GM10847 (cell line): ENCODE results near the gene EFR3B.

Experiments used
- POLR2A ChIP-seq: IDR thresholded peaks from 2 replicates; pipeline ENCODE4 v1.6.1; 2011; ENCODE audit not compliant: insufficient read length; ENCODE audit errors: extremely low read depth

Gene EFR3B

DNA sequence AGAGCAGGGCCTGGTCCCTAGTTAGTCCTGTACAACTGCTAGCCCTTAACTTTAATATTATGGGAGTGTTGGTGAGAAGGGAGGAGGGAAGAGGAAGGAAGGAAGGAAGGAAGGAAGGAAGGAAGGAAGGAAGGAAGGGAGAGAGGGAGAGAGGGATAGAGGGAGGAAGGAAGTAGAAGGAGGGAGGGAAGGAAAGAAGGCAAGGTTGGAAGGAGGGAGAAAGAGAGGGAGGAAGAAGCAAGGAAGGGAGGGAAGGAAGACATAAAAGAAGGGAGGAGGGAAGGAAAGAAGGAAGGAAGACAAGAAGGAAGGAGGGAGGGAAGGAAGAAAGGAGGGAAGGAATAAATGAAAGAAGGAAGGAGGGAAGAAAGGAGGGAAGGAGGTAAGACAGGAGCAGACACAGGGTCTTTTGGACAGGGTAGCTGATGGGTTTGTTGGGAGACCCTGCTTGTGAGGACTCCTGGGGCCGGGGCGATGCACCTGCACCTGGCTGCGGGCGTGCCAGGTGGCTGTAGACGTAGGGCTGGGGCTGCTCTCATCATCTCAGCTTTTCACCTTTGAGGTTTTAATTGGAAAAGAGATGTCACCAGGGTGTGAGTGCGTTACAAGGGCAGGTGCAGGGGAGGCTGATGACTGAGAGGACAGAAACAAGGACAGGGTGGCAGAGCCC is 132.5 kb downstream of the EFR3B start:
- no peak for TF ChIP-seq POLR2A

DNA sequence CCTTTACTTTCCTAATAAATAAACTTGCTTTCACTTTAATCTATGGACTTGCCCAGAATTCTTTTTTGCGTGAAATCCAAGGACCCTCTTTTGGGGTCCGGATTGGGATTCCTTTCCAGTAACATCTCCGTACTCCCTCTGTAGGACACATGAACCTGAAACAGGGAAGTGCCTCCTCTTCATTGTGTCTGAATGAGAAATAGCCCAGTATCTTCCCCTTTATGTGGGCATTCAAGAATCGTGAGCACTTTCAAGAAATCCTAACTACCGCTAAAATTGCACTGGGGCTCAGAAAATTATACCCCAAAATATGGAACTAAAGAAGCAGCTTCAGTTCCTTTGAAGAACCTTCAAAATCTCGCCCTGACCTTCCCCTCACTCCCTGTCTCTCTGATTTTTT is 134.3 kb downstream of the EFR3B start:
- no peak for TF ChIP-seq POLR2A

DNA sequence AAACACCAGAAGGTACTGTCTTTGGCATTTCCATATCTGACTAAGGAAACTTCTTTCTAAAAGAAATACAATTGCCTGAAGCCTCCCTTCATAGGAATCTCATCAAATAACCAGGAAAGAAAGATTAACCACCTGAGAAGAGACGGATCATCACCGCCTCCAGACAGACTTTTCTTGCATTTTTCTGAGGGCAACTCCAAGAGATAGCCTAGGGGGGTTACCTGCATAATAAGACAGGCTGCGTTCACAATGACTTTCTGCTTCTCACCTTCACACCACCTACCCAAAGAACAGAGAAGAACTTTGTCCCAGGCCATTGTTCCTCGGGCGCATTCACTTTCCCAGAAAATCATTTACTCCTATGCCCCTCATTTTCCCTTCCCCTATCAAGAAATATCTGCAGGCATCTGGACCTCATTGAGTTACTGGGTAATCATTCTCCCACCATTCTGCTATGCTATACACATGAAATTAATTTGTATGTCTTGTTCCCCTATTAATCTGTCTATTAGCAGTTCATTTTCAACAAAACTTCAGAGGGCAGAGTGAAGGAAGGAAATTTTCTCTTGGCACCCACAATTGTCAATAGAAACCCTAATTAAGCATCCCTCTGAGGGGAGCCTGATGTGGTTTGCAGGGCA is 134.8 kb downstream of the EFR3B start:
- no peak for TF ChIP-seq POLR2A

DNA sequence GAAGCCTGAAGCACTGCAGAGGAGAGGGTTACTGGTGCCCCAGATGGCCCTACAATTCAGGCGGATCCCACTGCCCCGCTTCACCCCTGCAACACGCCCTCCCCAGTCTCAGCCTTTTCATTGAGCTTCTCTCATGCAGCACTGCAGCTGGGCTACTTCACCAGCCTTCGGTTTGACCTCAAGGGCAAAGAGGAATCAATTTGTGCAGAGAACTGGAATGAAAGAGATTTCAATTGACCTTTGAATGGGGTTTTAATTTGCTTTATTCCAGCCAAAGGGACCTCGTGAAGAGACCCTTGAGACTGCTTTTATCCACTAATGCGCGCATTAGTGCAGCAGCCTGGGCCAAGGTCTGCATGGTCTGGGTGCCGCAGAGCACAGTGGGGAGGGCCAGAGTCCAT is 135.3 kb downstream of the EFR3B start:
- TF ChIP-seq POLR2A, result no peak

DNA sequence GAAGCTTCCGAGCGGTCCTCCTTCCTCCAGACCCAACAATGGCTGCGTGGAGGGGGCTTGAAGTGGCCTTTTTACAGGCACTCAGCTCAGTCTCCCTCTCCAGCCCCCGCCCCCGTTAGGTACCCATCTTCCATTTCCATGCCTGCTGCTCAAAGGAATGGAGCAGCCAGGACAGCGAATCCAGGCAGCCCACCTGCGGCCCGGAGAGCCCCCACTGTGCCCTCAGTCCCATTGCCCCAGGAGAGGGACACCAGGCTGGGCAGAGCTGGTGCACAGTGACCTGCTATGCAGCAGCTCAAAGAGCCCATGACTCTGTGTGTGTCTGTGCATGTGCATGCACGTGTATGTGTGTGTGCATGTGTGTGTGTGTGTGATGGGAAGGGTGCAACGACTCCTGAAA is 137.1 kb downstream of the EFR3B start:
- no peak for TF ChIP-seq POLR2A

DNA sequence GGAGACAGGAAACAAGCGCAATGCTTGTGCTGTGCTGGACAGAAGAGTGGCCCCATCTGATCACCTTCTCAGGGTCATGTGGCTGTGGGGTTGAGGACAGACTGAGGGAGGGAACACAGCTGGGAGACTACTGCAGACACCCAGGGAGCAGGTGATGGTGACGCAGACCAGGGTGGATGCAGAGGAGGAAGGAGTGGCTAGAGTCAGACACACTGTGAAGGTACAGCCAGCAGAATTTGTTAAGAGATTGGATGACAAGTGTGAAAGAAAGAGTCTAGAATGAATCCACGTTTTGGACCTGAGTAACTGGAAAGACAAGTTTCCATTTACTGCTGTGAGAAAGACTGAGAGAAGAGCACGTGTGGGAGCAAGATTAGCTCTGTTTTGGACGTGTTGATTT is 142.4 kb downstream of the EFR3B start:
- no peak for TF ChIP-seq POLR2A

DNA sequence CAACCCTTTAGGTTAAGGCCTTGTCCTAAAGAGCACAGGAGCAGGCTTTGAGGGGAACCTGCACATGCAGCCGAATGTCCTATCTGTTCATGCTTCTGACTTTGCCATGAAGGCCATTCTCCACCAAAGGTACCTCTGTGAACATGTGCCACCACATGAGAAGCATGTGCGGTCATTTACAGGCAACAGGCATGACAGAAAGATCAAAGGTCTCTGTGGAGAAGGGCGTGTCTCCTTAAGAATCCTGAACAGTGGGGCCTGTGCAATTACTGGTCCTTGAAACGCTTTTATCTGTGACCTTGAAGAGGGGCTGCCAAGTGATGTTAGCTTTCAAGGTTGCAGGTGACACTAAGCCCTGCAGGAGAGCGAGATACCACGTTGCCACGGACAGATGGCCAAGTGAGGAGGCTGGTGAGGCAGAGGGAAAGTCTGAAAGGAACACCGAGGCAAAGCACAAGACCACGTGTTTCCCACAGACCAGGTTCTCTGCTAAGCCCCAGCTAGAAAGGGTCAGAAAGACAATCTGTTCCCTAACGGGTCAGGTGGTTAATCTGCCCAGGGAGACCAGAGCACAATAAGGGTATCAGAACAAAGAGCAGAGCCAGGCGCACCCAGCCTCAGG is 146.0 kb downstream of the EFR3B start:
- TF ChIP-seq POLR2A, result no peak

DNA sequence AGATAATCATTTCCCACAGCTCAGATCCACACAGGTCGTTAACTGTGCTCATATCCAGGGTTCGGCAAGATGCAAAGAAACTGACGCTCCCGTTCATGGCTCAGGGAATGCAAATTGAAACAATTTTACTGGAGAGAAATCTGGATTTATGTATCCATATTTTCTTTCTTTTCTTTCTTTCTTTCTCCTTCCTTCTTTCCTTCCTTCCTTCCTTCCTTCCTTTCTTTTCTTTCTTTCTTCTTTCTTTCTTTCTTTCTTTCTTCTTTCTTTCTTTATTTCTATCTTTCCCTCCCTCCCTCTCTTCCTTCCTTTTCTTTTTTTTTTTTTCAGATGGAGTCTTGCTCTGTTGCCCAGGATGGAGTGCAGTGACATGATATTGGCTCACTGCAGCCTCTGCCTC is 146.5 kb downstream of the EFR3B start:
- no peak for TF ChIP-seq POLR2A

DNA sequence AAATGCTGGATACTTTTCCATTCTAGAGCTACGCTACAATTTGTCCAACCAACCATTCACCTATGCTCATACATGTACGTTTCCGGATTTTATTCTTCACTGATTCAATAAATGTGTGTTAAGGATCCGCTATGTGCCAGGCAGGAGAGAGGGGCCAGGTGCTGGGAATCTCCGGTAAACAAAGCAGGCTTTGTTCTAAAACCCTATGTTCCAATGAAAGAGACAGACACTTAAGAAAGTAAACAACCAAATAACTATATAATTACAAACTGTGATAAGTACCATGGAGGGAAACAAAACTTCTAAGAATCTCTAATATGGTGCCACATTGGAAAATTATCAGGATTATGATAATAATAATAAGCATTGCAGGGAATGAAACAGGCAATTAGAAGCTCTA is 148.7 kb downstream of the EFR3B start:
- no peak for TF ChIP-seq POLR2A

DNA sequence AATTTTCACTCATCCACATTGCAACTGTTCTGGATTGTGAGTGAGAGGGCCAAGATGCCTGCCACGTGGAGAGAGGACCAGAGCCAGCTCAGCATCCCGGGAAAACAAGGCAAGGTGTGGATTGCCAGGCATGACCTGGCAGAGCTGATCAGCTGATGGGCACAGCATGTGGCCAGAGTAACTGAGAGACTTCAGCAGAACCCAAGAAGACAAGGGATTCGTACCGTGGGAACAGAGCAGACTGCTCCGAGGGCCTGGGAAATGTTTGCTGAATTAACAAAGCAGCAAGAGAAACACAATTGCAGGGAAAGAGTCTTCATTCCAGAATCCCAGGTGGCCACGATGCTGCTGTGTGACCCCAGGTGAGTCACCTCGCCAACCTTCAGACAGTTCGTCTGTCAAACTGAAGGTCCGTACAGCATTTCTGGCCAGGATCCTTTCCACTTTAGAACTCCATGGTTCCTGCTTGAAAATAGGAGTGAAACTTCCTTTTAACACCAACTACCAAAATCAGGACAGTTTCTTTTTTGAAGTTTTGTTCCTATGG is 152.8 kb downstream of the EFR3B start:
- TF ChIP-seq POLR2A, result no peak

DNA sequence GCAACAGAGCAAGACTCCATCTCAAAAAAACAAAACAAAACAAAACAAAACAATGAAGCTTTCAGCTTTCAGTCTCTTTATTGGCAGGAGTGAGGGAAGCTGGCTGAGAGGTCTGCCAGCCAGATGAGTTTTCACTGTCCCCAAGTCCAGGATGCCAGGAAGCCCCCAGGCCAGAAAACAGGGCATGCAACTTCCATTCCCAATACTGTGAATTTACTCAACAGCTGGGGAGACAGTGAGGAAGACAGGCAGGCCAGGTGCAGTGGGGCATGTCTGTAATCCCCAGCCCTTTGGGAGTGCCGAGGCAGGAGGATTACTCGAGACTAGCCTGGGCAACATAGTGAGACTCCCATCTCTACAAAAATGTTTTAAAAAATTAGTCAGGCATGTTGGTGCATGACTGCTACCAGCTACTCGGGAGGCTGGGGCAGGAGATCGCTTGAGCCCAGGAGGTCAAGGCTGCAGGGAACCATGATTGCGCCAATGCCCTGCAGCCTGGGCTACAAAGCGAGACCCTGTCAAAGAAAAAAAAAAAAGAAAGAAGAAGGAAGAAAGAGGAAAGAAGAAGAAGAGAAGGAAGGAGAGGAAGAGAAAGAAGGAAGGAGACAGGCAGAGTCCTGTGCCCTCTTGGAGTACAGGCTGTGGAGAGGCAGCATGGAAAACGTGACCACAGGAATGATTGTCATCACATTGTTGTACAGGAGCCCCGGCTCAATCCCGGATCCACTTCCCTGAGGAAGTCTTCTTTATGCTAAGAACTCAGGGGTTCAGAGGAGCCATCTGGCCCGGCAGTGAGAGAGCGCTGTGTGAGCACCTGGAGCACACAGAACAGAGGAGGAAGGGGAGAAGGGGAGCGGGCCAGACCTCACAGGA is 155.7 kb downstream of the EFR3B start:
- no peak for TF ChIP-seq POLR2A

DNA sequence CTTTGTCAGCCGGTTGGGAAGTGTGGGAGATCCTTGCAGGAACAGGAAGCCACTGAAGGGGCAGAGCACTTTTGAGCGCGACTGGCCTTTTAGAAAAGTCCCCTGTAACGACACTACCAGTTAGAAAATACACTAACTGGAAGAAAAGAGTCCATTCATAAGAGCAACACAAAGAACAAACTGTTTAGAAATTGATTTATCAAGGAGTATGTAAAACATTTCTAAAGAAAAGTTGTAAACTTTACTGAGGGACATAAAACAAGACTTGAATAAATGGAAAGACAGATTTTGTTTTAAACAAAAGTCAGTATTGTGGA is 156.3 kb downstream of the EFR3B start:
- no peak for TF ChIP-seq POLR2A

DNA sequence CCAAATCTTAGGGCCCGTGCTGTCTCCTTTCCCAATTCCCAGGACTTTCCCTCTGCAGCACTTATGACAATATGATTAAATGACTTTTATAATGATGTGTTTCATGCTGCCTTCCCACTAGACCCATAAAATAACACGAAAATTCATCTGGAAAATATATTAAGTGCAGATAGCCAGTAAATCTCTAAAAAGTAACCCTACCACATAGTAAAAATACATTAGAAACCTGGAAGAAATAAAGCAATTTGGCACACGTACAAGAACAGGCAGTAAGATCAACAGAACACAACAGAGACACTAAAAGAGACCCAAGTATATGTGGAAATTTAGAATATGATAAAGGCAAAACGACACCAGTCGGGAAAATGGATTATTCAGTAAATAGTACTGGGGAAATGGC is 156.7 kb downstream of the EFR3B start:
- TF ChIP-seq POLR2A, result no peak

DNA sequence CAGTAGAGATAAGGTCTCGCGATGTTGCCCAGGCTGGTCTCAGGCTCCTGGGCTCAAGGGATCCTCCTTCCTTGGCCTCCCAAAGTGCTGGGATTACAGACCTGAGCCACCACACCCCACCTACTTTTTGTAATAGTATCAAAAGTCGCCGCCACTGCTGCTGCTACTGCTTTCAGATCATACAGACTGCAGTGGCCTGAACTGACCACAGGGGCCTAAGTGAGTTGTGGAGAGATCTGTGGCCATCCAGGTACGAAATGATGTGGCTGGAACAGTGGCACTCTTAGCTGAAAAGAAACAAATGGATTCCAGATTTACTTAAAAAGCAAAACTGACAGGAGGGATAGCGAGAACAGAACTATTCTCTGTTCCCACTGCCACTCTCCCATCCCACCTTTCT is 159.4 kb downstream of the EFR3B start:
- no peak for TF ChIP-seq POLR2A

DNA sequence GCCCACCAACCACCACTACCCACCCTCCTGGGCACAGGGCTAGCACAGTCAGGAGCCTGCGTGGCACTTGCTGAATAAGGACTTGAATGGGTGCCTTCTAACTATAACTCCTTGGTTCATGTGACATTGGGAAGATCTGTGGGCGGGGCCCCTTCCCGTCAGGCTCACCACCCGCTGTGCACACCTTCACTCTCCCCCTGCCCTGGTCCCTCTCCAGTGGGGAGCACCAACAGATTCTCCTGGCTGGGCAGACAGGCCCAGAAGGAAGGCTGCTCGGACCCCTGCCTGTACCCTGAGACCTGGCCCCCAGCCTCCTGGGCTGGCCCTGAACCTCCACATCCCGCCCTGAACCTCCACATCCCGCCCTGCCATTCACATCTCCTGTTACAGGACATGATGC is 159.9 kb downstream of the EFR3B start:
- no peak for TF ChIP-seq POLR2A

DNA sequence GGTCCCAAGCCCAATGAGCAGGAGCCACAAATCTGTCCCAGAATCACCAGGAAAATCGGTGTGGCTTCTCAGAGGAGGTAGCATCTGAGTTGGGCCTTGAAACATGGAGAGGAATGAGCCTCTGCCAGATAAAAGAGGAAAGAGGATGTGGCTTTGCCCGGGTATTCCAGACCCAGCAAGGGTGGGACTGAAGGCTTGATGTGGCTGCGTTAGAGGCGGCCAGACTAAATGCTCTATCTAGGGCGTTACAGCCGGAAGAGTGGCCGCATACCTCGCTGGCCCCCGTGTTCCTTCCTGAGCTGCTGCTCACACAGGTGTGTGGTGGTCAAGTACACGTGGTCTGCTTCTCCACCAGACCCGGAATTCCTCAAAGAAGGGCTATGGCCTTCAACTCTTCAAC is 160.4 kb downstream of the EFR3B start:
- TF ChIP-seq POLR2A, result no peak
